HCT116 (cell line): ENCODE results near the gene MYOM1. TPM values are rescaled to one million over a fixed set of nuclear protein-coding genes. Genes with fewer than 3 reads are reported as not detected.
A peak's percentile ranks its signal among the peaks of the same experiment; 100 is the strongest.

ENCODE experiments used
- ATAC-seq: fragments of 200-7000 bp; cut with Tn5 transposase; 2 replicates; pipeline ENCODE4 v1.9.1; 2020; ENCODE audit warnings: mild to moderate bottlenecking, moderate library complexity
- BruUV-seq: library from RNA; stranded (reverse); fragments of 400-500 nt; replicated peaks from 2 replicates; lab custom pipeline; 2021; lab: Mats Ljungman, UMichigan
- CTCF ChIA-PET: fragments of 300-600 bp; sonication (Branson Sonifier 250); formaldehyde crosslinking; loops from one replicate; lab custom pipeline; 2021; ENCODE audit warnings: antibody characterized with exemption; lab: Charles Lee
- POLR2A ChIA-PET: fragments of 300-600, 350-600 bp; sonication (Branson Sonifier 250); formaldehyde crosslinking; loops from one replicate; lab custom pipeline; 2021; ENCODE audit warnings: antibody characterized with exemption; lab: Charles Lee
- RAD21 ChIA-PET, 2 experiments: fragments of 300-600 bp; sonication (Branson Sonifier 250); formaldehyde crosslinking; loops; one replicate each; lab custom pipeline; 2023; ENCODE audit warnings: low total read pairs in 2 of 2; ENCODE audit not compliant: uncharacterized antibody in 2 of 2, unreplicated experiment in 2 of 2, low non-redundant PET in 1 of 2; lab: Charles Lee
- DNase-seq: peaks from one replicate; pipeline ENCODE4 v3.0.0-alpha.2; 2010; ENCODE audit warnings: low read depth, low spot score
- H2AFZ ChIP-seq: fragments of 200-600 bp; shearing (Covaris generic), sonication (generic); 2 replicates; pipeline ENCODE4 v1.6.1; 2017; ENCODE audit warnings: low read depth, mixed run types, mixed read lengths, antibody characterized with exemption, low read length; ENCODE audit not compliant: poor library complexity, severe bottlenecking
- H3K27ac ChIP-seq: 2 replicates; pipeline ENCODE4 v1.5.1; 2012; ENCODE audit warnings: low read depth, low read length
- H3K27me3 ChIP-seq: fragments of 200-600 bp; sonication (generic); 2 replicates; pipeline ENCODE4 v1.6.1; 2016; ENCODE audit warnings: mixed run types, low read length, mixed read lengths; ENCODE audit not compliant: insufficient read depth
- H3K36me3 ChIP-seq, 2 experiments: fragments of 200-500 bp in 1 of 2; fragments of 200-600 bp in 1 of 2; sonication (Bioruptor generic) in 1 of 2; sonication (generic) in 1 of 2; 2 replicates each; pipeline versions ENCODE4 v1.5.1 to v1.6.1; 2014 to 2016; ENCODE audit warnings: low read length in 2 of 2, inconsistent platforms in 1 of 2, mixed read lengths in 1 of 2, mixed run types in 1 of 2; ENCODE audit not compliant: insufficient read depth in 2 of 2, control insufficient read depth in 1 of 2
- H3K4me1 ChIP-seq, 2 experiments: fragments of 200-600 bp in 1 of 2; sonication (generic) in 1 of 2; 2 replicates each; pipeline versions ENCODE4 v1.5.1 to v1.6.1; 2012 to 2017; ENCODE audit warnings: low read length in 2 of 2, inconsistent platforms in 1 of 2, mild to moderate bottlenecking in 1 of 2, mixed read lengths in 1 of 2, mixed run types in 1 of 2, moderate library complexity in 1 of 2; ENCODE audit not compliant: insufficient read depth in 2 of 2, control insufficient read depth in 1 of 2
- H3K4me2 ChIP-seq: fragments of 200-600 bp; sonication (generic); 2 replicates; pipeline ENCODE4 v1.6.1; 2017; ENCODE audit warnings: mixed run types, low read length, mixed read lengths
- H3K4me3 ChIP-seq, 2 experiments: fragments of 200-600 bp in 1 of 2; sonication (generic) in 1 of 2; replicated peaks in 1 of 2; 2 replicates each; pipeline ENCODE4 v1.5.1; 2011 to 2016; ENCODE audit warnings: low read length in 2 of 2, control low read depth in 1 of 2, low read depth in 1 of 2, mild to moderate bottlenecking in 1 of 2, mixed read lengths in 1 of 2, mixed run types in 1 of 2
- H3K79me2 ChIP-seq: fragments of 200-600 bp; sonication (generic); 2 replicates; pipeline ENCODE4 v1.6.1; 2017; ENCODE audit warnings: mild to moderate bottlenecking, mixed run types, low read length, moderate library complexity, mixed read lengths; ENCODE audit not compliant: insufficient read depth
- H3K9ac ChIP-seq: fragments of 200-600 bp; sonication (generic); 2 replicates; pipeline ENCODE4 v1.6.1; 2016; ENCODE audit warnings: low read length, mixed read lengths
- H3K9me2 ChIP-seq: fragments of 200-600 bp; sonication (generic), shearing (Covaris generic); 2 replicates; pipeline ENCODE4 v1.6.1; 2017; ENCODE audit warnings: mixed run types, mild to moderate bottlenecking, moderate library complexity; ENCODE audit not compliant: insufficient read depth
- H3K9me3 ChIP-seq, 2 experiments: fragments of 200-500 bp in 1 of 2; fragments of 200-600 bp in 1 of 2; sonication (Bioruptor generic) in 1 of 2; sonication (generic) in 1 of 2; 2 replicates each; pipeline ENCODE4 v1.6.1; 2014 to 2017; ENCODE audit warnings: low read length in 2 of 2, mixed read lengths in 2 of 2, inconsistent platforms in 1 of 2, low read depth in 1 of 2, mild to moderate bottlenecking in 1 of 2, mixed run types in 1 of 2, moderate library complexity in 1 of 2; ENCODE audit not compliant: control insufficient read depth in 1 of 2, insufficient read depth in 1 of 2
- H4K20me1 ChIP-seq: fragments of 200-600 bp; sonication (generic), shearing (Covaris generic); 2 replicates; pipeline ENCODE4 v1.6.1; 2017; ENCODE audit warnings: mixed run types, mild to moderate bottlenecking, moderate library complexity; ENCODE audit not compliant: insufficient read depth
- CEBPB ChIP-seq: IDR thresholded peaks from 2 replicates; pipeline ENCODE4 v1.6.1; 2012; ENCODE audit warnings: low read depth
- CTCF ChIP-seq, 3 experiments: fragments of 200-600 bp in 1 of 3; sonication (generic) in 1 of 3; IDR thresholded peaks in 2 of 3; conservative IDR thresholded peaks in 1 of 3; 2 replicates each; pipeline ENCODE4 v1.5.1; 2012 to 2017; ENCODE audit warnings: low read depth in 2 of 3, low read length in 2 of 3, antibody characterized with exemption in 1 of 3, borderline replicate concordance in 1 of 3, control low read depth in 1 of 3, mild to moderate bottlenecking in 1 of 3, mixed read lengths in 1 of 3, mixed run types in 1 of 3, moderate library complexity in 1 of 3; ENCODE audit not compliant: insufficient read depth in 1 of 3
- EGR1 ChIP-seq: IDR thresholded peaks from 2 replicates; pipeline ENCODE4 v1.6.1; 2012; ENCODE audit warnings: low read depth
- ELF1 ChIP-seq: IDR thresholded peaks from 2 replicates; pipeline ENCODE4 v1.6.1; 2012; ENCODE audit warnings: low read depth, borderline replicate concordance
- POLR2A ChIP-seq: IDR thresholded peaks from 2 replicates; pipeline ENCODE4 v1.7.0; 2011; ENCODE audit warnings: borderline replicate concordance; ENCODE audit not compliant: insufficient read depth, insufficient read length; ENCODE audit errors: extremely low read depth
- POLR2AphosphoS5 ChIP-seq: IDR thresholded peaks from 2 replicates; pipeline ENCODE4 v1.6.1; 2011; ENCODE audit warnings: mild to moderate bottlenecking, low read depth, low read length, moderate library complexity
- SRF ChIP-seq: IDR thresholded peaks from 2 replicates; pipeline ENCODE4 v1.6.1; 2012; ENCODE audit warnings: low read depth
- TCF7L2 ChIP-seq: IDR thresholded peaks from 2 replicates; pipeline ENCODE4 v1.7.0; 2011; ENCODE audit warnings: borderline replicate concordance, inconsistent platforms; ENCODE audit not compliant: insufficient read depth, insufficient read length; ENCODE audit errors: extremely low read depth
- intact Hi-C: fragments of 100-400 bp; cut with micrococcal nuclease; formaldehyde crosslinking; loops from 2 replicates; pipeline ENCODE4 v1.10.0; 2022
- total RNA-seq: library from RNA; stranded (reverse); gene quantifications from one replicate; pipeline ENCODE4 v1.2.1, GENCODE V29; 2021; ENCODE audit not compliant: unreplicated experiment
- TF ChIP-seq, protein P1 (sequence below): IDR thresholded peaks from 2 replicates; pipeline ENCODE4 v1.6.1; 2012

MYOM1 gene
- total RNA-seq, 1 experiment from 2014 or later, result 0.52 TPM

DNA sequence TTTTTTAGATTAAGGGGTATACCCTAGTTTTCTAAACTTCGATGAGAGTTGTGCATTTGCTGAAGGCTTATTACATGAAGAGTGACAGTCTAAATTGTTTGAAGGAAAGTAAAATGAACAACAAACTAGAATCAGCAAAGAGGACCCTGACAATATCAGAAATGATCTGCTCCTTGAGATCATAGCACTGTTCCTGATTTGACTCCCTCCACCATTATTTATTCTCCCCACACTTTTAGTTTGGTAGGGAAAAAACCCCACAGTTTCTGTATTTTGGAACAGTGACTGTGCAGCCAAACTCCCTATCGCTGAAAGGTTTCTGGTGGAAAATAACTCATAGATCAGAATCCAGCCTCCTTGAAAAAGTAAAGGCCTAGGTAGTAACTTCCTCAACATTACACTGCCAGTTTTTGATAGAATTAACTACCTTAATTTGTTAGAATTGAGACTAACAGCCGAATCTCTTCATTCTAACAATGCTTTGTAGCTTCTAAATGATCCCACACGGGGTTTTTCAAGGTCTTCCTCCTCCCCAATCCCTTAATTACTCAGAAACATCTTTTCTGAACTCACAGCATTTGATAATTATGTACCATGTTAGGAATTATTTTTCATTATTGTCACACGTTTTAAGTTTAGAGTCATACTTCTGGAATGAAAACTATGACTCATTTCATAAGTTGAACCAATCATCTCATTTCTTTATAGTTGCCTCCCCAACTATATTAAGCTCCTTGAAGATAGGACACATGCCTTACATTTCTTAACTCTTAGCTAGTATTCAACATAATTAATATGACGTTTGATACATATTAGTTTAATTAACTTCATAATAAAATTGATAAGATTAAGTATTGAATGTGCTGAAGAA is 30.7 kb upstream of the MYOM1 start:
- intact Hi-C loops, result no loop called here
- no peaks in the 10 kb centered on the region for H3K9me2 ChIP-seq
- ChIA-PET CTCF (interaction anchor here (1.0 to 1.1 kb wide), 3 partner anchors 9 to 415 kb away, joined by 3 to 5 read pairs (median 4); no protein-coding TSS in a partner anchor), POLR2A (interaction anchor here (0.8 to 3.4 kb wide), 4 partner anchors 10 to 415 kb away, joined by 3 to 20 read pairs (median 4); partner anchors contain the start of gene MYL12B), RAD21 (no interaction called here)
- H3K9ac ChIP-seq, result peak overlapping the region; percentile 60
- no peaks in the 10 kb centered on the region for H3K9me3 ChIP-seq
- H3K79me2 ChIP-seq, result peaks cover 75% of the 10 kb centered on the region
- H3K27ac ChIP-seq, result peak overlapping the region; percentile 90; the same call in 1 of the 2 replicates
- TF ChIP-seq ELF1, result no peak
- TF ChIP-seq TCF7L2, result no peak
- no peak; the same call in 1 of the 2 replicates for TF ChIP-seq POLR2AphosphoS5
- TF ChIP-seq CTCF (IDR thresholded peaks at IDR 0.05 in 2 of 3, conservative IDR thresholded peaks at IDR 0.05 in 1 of 3; ENCODE audit: borderline replicate concordance in 1 of 3, insufficient read depth in 1 of 3, low read depth in 2 of 3, low read length in 2 of 3), result no peak
- TF ChIP-seq SRF, result no peak
- TF ChIP-seq, protein P1, sequence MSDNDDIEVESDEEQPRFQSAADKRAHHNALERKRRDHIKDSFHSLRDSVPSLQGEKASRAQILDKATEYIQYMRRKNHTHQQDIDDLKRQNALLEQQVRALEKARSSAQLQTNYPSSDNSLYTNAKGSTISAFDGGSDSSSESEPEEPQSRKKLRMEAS, result no peak
- TF ChIP-seq EGR1, result no peak
- no peak for TF ChIP-seq CEBPB
- no peak for TF ChIP-seq POLR2A
- BruUV-seq, result no TSS peak
- H3K27me3 ChIP-seq, result no peaks in the 10 kb centered on the region
- peaks cover 42 to 51% of the 10 kb centered on the region in 2 experiments for H3K4me1 ChIP-seq
- DNase-seq (no peak), ATAC-seq (no peak)
- H2AFZ ChIP-seq, result no peak overlapping the region
- peak overlapping the region; percentile 71 for H3K4me2 ChIP-seq
- peak overlapping the region in 1 of 2 experiments; percentile 40; a peak in 2 of 4 replicates for H3K4me3 ChIP-seq
- peaks cover 22 to 36% of the 10 kb centered on the region in 2 experiments; a peak in 3 of 4 replicates for H3K36me3 ChIP-seq
- H4K20me1 ChIP-seq, result peaks cover 7% of the 10 kb centered on the region; the same call in 1 of the 2 replicates
